Pancreas (tissue), 10 donors: ENCODE measurements around the gene MYBPC2. TPM values are rescaled to one million over a fixed set of nuclear protein-coding genes. Genes with fewer than 3 reads are reported as not detected.

Experiments used
- ATAC-seq, 4 donors: fragments of 200-7000 bp; cut with Tn5 transposase; one replicate each; pipeline versions ENCODE4 v1.8.0 to v1.9.1; 2020; ENCODE audit warnings: mild to moderate bottlenecking in 4 of 4, moderate library complexity in 4 of 4
- DNase-seq, 6 donors: peaks; one replicate each; pipeline ENCODE4 v3.0.0-alpha.2; 2020
- FAIRE-seq: peaks from 2 replicates; lab custom pipeline; 2012; peaks lifted over from hg19 to GRCh38; lab: Jason Lieb, UNC
- H3K27ac ChIP-seq, 4 donors: fragments of 200-600 bp; sonication (generic); 1 replicate in 3 of 4; 2 replicates in 1 of 4; pipeline versions ENCODE4 v1.5.0 to v1.8.0; 2020
- H3K27me3 ChIP-seq, 4 donors: fragments of 200-600 bp; one replicate each; pipeline ENCODE4 v1.8.0; 2021
- H3K36me3 ChIP-seq, 3 donors: fragments of 200-600 bp; sonication (generic) in 1 of 3; one replicate each; pipeline versions ENCODE4 v1.5.0 to v1.8.0; 2020 to 2021
- H3K4me1 ChIP-seq, 3 donors: fragments of 200-600 bp; one replicate each; pipeline ENCODE4 v1.8.0; 2021
- H3K4me3 ChIP-seq, 4 donors: fragments of 200-600 bp; sonication (generic) in 2 of 4; one replicate each; pipeline versions ENCODE4 v1.5.0 to v1.8.0; 2020 to 2021
- H3K9me3 ChIP-seq, 4 donors: fragments of 200-600 bp; one replicate each; pipeline ENCODE4 v1.8.0; 2021
- CTCF ChIP-seq, 4 donors: fragments of 200-600 bp; sonication (generic) in 3 of 4; IDR thresholded peaks; one replicate each; pipeline versions ENCODE4 v1.5.0 to v1.8.0; 2021; ENCODE audit warnings: antibody characterized with exemption in 4 of 4
- WGBS, 2 donors: extraction: QIAGEN DNeasy Blood & Tissue Kit; methylation state at CpG; one replicate each; pipeline ENCODE4 v1.1.7; 2013; 5-methylcytosine and 5-hydroxymethylcytosine counted together
- intact Hi-C, 3 donors: fragments of 100-400 bp; cut with DNase I; formaldehyde crosslinking; loops; one replicate each; pipeline versions ENCODE4 v1.11.1 to v1.14.2; 2022
- polyA plus RNA-seq, 2 donors: library from polyadenylated mRNA; stranded (reverse); fragments of 200-250 nt; gene quantifications; one replicate each; pipeline ENCODE4 v1.2.3, GENCODE V29; 2013
- total RNA-seq, 6 donors: library from RNA; stranded (reverse); fragmentation: NEBNext Ultra II Directional in 4 of 6; extraction: Animal tissue kit (Norgen Biotek cat#: 25700) in 4 of 6; gene quantifications; one replicate each; pipeline versions ENCODE4 v1.2.1 to v1.2.4, GENCODE V29; 2021 to 2023
- donor health status: healthy with polysubstance abuse.
- donor health status: DM: no; HTN: no; CAD: no; lungs with moderate emphysema.
- donor health status: DM: no; HTN: no; CAD: no.
- donor health status: control.
- donor health status: control.
- donor health status: Bipolar disorder and iron deficiency.
- donor health status: DM: yes; HTN: yes; CAD: no.
- donor health status: DM: no; HTN: no; CAD: no.
- donor health status: DM: no; HTN: no; CAD: no.
- donor health status: DM: yes; HTN: yes; CAD: no.

Gene MYBPC2
- total and polyA plus RNA-seq, 8 donors = 0.02 to 1.7 (median 1.5) TPM; not detected in 5

GRCh38 chr19:50420808-50421207 is 11.9 kb upstream of the MYBPC2 start:
- Histone ChIP-seq H3K27ac (no peak overlapping the region), H3K9me3 (no peaks in the 10 kb centered on the region), H3K4me1 (peaks cover 0 to 12% (median 7%) of the 10 kb centered on the region in 3 donors), H3K27me3 (no peaks in the 10 kb centered on the region), H3K36me3 (no peaks in the 10 kb centered on the region), H3K4me3 (no peak overlapping the region)
- intact Hi-C loops = no loop called here
- TF ChIP-seq CTCF (IDR thresholded peaks at IDR 0.05) = no peak
- WGBS, 2 donors = 58 to 64% methylated on average over 3 of the region's 3 CpGs
- DNase-seq (no peak), ATAC-seq (no peak), FAIRE-seq (no peak)

DNA sequence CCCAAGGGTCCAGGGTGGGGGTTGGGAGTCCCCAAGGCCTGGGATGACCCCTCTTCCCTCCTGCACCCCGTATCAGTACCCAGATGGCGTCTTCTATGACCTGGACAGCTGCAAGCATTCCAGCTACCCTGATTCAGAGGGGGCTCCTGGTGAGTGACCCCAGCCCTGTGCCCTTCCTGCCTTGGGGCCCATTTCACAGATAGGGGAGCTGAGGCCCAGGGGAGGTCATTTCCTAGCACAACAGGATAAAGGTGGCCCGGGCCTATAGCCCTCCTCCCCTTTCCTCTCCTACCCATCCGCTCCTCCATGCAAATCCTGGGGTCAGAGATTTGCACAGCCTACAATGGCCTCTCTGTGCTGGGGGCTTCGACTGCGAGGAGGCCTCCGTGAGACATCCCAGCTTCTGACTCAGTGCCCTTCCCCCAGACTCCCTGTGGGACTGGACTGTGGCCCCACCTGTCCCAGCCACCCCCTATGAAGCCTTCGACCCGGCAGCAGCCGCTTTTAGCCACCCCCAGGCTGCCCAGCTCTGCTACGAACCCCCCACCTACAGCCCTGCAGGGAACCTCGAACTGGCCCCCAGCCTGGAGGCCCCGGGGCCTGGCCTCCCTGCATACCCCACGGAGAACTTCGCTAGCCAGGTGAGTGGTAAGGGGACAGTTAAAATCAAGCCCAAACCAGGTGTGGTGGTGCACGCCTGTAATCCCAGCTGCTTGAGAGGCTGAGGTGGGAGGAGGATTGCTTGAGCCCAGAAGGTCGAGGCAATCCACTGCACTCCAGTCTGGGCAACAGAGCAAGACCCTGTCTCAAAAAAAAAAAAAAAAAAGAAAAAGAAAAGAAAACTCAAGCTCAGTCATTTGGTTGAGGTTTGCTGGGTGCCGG is 10.1 kb upstream of the MYBPC2 start:
- no peak for TF ChIP-seq CTCF (IDR thresholded peaks at IDR 0.05)
- Histone ChIP-seq H3K27ac (no peak overlapping the region), H3K27me3 (no peaks in the 10 kb centered on the region), H3K4me3 (no peak overlapping the region), H3K36me3 (no peaks in the 10 kb centered on the region), H3K9me3 (no peaks in the 10 kb centered on the region), H3K4me1 (peaks cover 0 to 4% (median 0%) of the 10 kb centered on the region in 3 donors)
- FAIRE-seq = no peak
- ATAC-seq = no peak
- intact Hi-C loops = no loop called here
- no peak for DNase-seq
- 73 to 80% methylated on average over 18 of the region's 18 CpGs for WGBS, 2 donors

DNA sequence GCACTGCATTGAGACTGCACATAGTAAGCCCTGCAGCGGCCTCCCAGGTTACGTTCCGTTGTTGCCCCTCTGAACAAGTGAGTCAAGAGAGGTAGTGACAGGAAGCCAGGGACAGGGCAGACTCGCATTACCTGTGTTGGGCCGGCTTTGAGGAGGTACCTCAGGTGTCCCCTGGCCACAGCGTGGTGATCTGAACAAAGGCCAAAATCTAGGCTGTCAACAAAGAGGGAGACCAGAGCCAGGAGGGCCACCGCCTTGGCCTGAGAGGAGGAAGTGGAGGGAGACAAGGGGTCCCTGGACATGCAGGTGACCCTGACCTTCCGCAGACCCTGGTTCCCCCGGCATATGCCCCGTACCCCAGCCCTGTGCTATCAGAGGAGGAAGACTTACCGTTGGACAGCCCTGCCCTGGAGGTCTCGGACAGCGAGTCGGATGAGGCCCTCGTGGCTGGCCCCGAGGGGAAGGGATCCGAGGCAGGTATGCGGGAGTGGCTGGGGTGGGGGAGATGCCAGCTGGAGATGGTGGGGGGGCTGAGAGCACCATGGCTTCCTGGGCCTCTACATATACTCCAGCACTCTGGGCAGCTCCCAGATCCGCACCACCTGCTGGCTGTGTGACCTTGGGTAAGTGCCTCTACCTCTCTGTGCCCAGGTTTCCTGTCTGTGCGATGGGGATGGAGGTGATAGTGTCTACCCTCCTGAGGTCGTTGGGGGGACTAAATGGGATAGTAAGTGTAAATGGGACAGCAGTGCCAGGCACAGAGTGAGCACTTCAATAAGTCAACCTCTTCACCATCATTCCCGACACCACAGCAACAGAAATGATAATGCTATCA is 9.2 kb upstream of the MYBPC2 start:
- no peaks in the 10 kb centered on the region for H3K36me3 ChIP-seq
- no peak for ATAC-seq
- no peak overlapping the region for H3K4me3 ChIP-seq
- no peaks in the 10 kb centered on the region for H3K9me3 ChIP-seq
- intact Hi-C loops = no loop called here
- no peak for TF ChIP-seq CTCF (IDR thresholded peaks at IDR 0.05)
- WGBS, 2 donors = 73 to 74% methylated on average over 22 of the region's 22 CpGs
- no peak for FAIRE-seq
- H3K27ac ChIP-seq = no peak overlapping the region
- H3K4me1 ChIP-seq = peaks cover 0 to 3% (median 0%) of the 10 kb centered on the region in 3 donors
- DNase-seq = peak in 1 of 6 donors; percentile 59
- H3K27me3 ChIP-seq = no peaks in the 10 kb centered on the region

- ATAC-seq = no peak
- 62 to 83% methylated on average over 7 of the region's 7 CpGs for WGBS, 2 donors
These were observed 7.1 kb upstream of the MYBPC2 start for GRCh38 chr19:50425581-50425980.

More at GRCh38 chr19:50425581-50425980, 7.1 kb upstream of the MYBPC2 start:
- Histone ChIP-seq H3K27me3 (no peaks in the 10 kb centered on the region), H3K9me3 (no peaks in the 10 kb centered on the region), H3K27ac (no peak overlapping the region), H3K4me1 (peaks cover 0 to 3% (median 0%) of the 10 kb centered on the region in 3 donors), H3K4me3 (no peak overlapping the region), H3K36me3 (no peaks in the 10 kb centered on the region)
- FAIRE-seq = no peak
- DNase-seq = no peak
- intact Hi-C loops = no loop called here
- no peak for TF ChIP-seq CTCF (IDR thresholded peaks at IDR 0.05)
